Progenitor cell of endocrine pancreas (in vitro differentiated cells): Measurements from ENCODE around the gene TAF1. TPM values are rescaled to one million over a fixed set of nuclear protein-coding genes. Genes with fewer than 3 reads are reported as not detected.

ENCODE experiments used
- DNase-seq: peaks from one replicate; pipeline ENCODE4 v3.0.0; 2021; ENCODE audit warnings: low spot score; ENCODE audit not compliant: unreplicated experiment
- H3K27ac Mint-ChIP-seq: 2 replicates; pipeline ENCODE4 v1.8.0; 2021; ENCODE audit warnings: mild to moderate bottlenecking, moderate library complexity, mixed read lengths
- H3K27me3 Mint-ChIP-seq: 2 replicates; pipeline ENCODE4 v1.8.0; 2021; ENCODE audit warnings: mixed read lengths
- H3K36me3 Mint-ChIP-seq: 2 replicates; pipeline ENCODE4 v1.8.0; 2022; ENCODE audit warnings: mixed read lengths; ENCODE audit not compliant: insufficient read depth
- H3K4me1 Mint-ChIP-seq: 2 replicates; pipeline ENCODE4 v1.8.0; 2021; ENCODE audit warnings: low read depth, mixed read lengths
- H3K4me3 Mint-ChIP-seq: 2 replicates; pipeline ENCODE4 v1.8.0; 2021; ENCODE audit warnings: low read depth, mild to moderate bottlenecking, moderate library complexity, mixed read lengths
- H3K9me3 Mint-ChIP-seq: 2 replicates; pipeline ENCODE4 v1.8.0; 2021; ENCODE audit warnings: low read depth, mixed read lengths
- total RNA-seq: library from RNA; stranded (reverse); gene quantifications from 2 replicates; pipeline ENCODE4 v1.2.1, GENCODE V29; 2021
- TF ChIP-seq, protein P1 (sequence below): fragments of 200-600 bp; sonication (generic); IDR thresholded peaks from one replicate; pipeline ENCODE4 v1.5.0; 2021; ENCODE audit warnings: antibody characterized with exemption, mild to moderate bottlenecking; ENCODE audit not compliant: unreplicated experiment

TAF1 gene
- total RNA-seq, 1 donor from 2014 or later, result 34.6 TPM

GRCh38 chrX:71420686-71421085 lies 54.5 kb downstream of the TAF1 start:
- Mint-ChIP-seq H3K4me1 (no peaks in the 10 kb centered on the region), H3K27ac (no peak overlapping the region), H3K36me3 (peaks cover 24% of the 10 kb centered on the region), H3K4me3 (no peak overlapping the region), H3K9me3 (peaks cover 14% of the 10 kb centered on the region), H3K27me3 (no peaks in the 10 kb centered on the region)
- no peak for DNase-seq
- TF ChIP-seq, protein P1, sequence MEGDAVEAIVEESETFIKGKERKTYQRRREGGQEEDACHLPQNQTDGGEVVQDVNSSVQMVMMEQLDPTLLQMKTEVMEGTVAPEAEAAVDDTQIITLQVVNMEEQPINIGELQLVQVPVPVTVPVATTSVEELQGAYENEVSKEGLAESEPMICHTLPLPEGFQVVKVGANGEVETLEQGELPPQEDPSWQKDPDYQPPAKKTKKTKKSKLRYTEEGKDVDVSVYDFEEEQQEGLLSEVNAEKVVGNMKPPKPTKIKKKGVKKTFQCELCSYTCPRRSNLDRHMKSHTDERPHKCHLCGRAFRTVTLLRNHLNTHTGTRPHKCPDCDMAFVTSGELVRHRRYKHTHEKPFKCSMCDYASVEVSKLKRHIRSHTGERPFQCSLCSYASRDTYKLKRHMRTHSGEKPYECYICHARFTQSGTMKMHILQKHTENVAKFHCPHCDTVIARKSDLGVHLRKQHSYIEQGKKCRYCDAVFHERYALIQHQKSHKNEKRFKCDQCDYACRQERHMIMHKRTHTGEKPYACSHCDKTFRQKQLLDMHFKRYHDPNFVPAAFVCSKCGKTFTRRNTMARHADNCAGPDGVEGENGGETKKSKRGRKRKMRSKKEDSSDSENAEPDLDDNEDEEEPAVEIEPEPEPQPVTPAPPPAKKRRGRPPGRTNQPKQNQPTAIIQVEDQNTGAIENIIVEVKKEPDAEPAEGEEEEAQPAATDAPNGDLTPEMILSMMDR, result no peak

- no peak overlapping the region for H3K4me3 Mint-ChIP-seq
- H3K36me3 Mint-ChIP-seq, result peaks cover 17% of the 10 kb centered on the region
- TF ChIP-seq, protein P1, result no peak
- peaks cover 23% of the 10 kb centered on the region for H3K9me3 Mint-ChIP-seq
- no peaks in the 10 kb centered on the region for H3K27me3 Mint-ChIP-seq
- H3K4me1 Mint-ChIP-seq, result no peaks in the 10 kb centered on the region
- DNase-seq, result no peak
- H3K27ac Mint-ChIP-seq, result no peak overlapping the region
Observed at GRCh38 chrX:71432733-71433132, 66.6 kb downstream of the TAF1 start.

- Mint-ChIP-seq H3K36me3 (peaks cover 28% of the 10 kb centered on the region), H3K27ac (no peak overlapping the region), H3K27me3 (no peaks in the 10 kb centered on the region), H3K4me3 (no peak overlapping the region), H3K4me1 (no peaks in the 10 kb centered on the region), H3K9me3 (peaks cover 28% of the 10 kb centered on the region)
- no peak for DNase-seq
- TF ChIP-seq, protein P1, result no peak
Observed at GRCh38 chrX:71438750-71439149, 72.6 kb downstream of the TAF1 start.

- H3K4me3 Mint-ChIP-seq, result no peak overlapping the region
- H3K27ac Mint-ChIP-seq, result no peak overlapping the region
- peaks cover 26% of the 10 kb centered on the region for H3K36me3 Mint-ChIP-seq
- no peak for DNase-seq
- H3K27me3 Mint-ChIP-seq, result no peaks in the 10 kb centered on the region
- TF ChIP-seq, protein P1, result no peak
- H3K4me1 Mint-ChIP-seq, result no peaks in the 10 kb centered on the region
- peaks cover 26% of the 10 kb centered on the region for H3K9me3 Mint-ChIP-seq
Observed at GRCh38 chrX:71439420-71439819, 73.3 kb downstream of the TAF1 start.

DNA sequence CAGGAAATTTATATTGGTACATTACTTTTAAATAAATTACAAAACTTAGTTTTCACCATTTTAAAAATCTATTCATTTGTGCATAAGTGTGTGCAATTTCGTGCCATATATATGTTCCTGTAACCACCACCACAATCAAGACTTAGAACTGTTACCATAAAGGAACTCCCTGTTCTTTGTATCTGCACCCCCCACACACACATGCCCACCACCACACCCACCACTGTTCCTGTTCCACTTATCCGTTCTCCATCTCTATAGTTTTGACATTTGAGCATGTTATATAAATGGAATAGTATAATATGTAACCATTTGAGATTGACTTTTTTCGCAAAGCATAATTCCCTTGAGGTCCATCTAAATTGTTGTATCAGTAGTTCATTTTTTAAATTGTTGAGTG lies 73.7 kb downstream of the TAF1 start:
- peaks cover 26% of the 10 kb centered on the region for H3K36me3 Mint-ChIP-seq
- no peaks in the 10 kb centered on the region for H3K4me1 Mint-ChIP-seq
- TF ChIP-seq, protein P1, result no peak
- no peak overlapping the region for H3K27ac Mint-ChIP-seq
- H3K4me3 Mint-ChIP-seq, result no peak overlapping the region
- H3K27me3 Mint-ChIP-seq, result no peaks in the 10 kb centered on the region
- no peak for DNase-seq
- peaks cover 25% of the 10 kb centered on the region for H3K9me3 Mint-ChIP-seq
